K562 (cell line): Measurements from ENCODE around the gene EPHA1. TPM values are rescaled to one million over a fixed set of nuclear protein-coding genes. Genes with fewer than 3 reads are reported as not detected.

Source experiments
- BCL6 ChIP-seq: fragments of 250-450 bp; sonication (Bioruptor Pico); IDR thresholded peaks from 2 replicates; pipeline ENCODE4 v1.4.0; 2020
- ETV5 ChIP-seq: sonication (generic); formaldehyde crosslinking; IDR thresholded peaks from 2 replicates; pipeline ENCODE4 v1.4.0; 2020; ENCODE audit warnings: low read depth, mild to moderate bottlenecking, missing genetic modification reagents
- FOXA3 ChIP-seq, 2 experiments: fragments of 450-650 bp in 1 of 2; sonication (generic) in 1 of 2; formaldehyde crosslinking; IDR thresholded peaks in 1 of 2; conservative IDR thresholded peaks in 1 of 2; 2 replicates each; pipeline versions ENCODE4 v1.4.0 to v1.8.0; 2020 to 2022; ENCODE audit warnings: mild to moderate bottlenecking in 2 of 2, missing genetic modification reagents in 1 of 2
- GATAD2B ChIP-seq: fragments of 450-650 bp; IDR thresholded peaks from 2 replicates; pipeline ENCODE4 v1.6.1; 2017; ENCODE audit warnings: mild to moderate bottlenecking, borderline replicate concordance
- KLF10 ChIP-seq: fragments of 250-450 bp; sonication (Bioruptor Pico); IDR thresholded peaks from 2 replicates; pipeline ENCODE4 v1.6.1; 2021; ENCODE audit warnings: matching md5 sums
- MAX ChIP-seq: sonication (generic); formaldehyde crosslinking; IDR thresholded peaks from 2 replicates; pipeline ENCODE4 v1.9.0; 2022; ENCODE audit warnings: mild to moderate bottlenecking, missing genetic modification reagents
- MCM2 ChIP-seq: fragments of 450-650 bp; IDR thresholded peaks from 2 replicates; pipeline ENCODE4 v1.6.1; 2017; ENCODE audit warnings: low read depth, mild to moderate bottlenecking
- NCOR1 ChIP-seq: fragments of 450-650 bp; IDR thresholded peaks from 2 replicates; pipeline ENCODE4 v1.6.1; 2016; ENCODE audit warnings: mild to moderate bottlenecking, moderate library complexity
- NFATC3 ChIP-seq: fragments of 450-650 bp; IDR thresholded peaks from 2 replicates; pipeline ENCODE4 v1.6.1; 2017; ENCODE audit warnings: mild to moderate bottlenecking
- PHTF2 ChIP-seq: fragments of 250-450 bp; sonication (Bioruptor Pico); IDR thresholded peaks from 2 replicates; pipeline ENCODE4 v1.5.0; 2021; ENCODE audit warnings: mild to moderate bottlenecking
- PYGO2 ChIP-seq: fragments of 450-650 bp; IDR thresholded peaks from 2 replicates; pipeline ENCODE4 v1.6.1; 2016; ENCODE audit warnings: mild to moderate bottlenecking, missing genetic modification characterization, moderate library complexity, missing compliant biosample characterization
- SAP30 ChIP-seq: fragments of 200-600 bp; sonication (generic); IDR thresholded peaks from 2 replicates; pipeline ENCODE4 v1.6.1; 2012; ENCODE audit warnings: borderline replicate concordance, low read depth, mild to moderate bottlenecking, moderate library complexity, low read length, control low read depth, inconsistent platforms; ENCODE audit not compliant: insufficient read depth, poor library complexity, severe bottlenecking
- TCF15 ChIP-seq: fragments of 250-450 bp; sonication (Bioruptor Pico); IDR thresholded peaks from 2 replicates; pipeline ENCODE4 v1.8.0; 2022; ENCODE audit warnings: moderate library complexity, mild to moderate bottlenecking, inconsistent platforms
- XRCC5 ChIP-seq: fragments of 200-400 bp; formaldehyde crosslinking; IDR thresholded peaks from 2 replicates; pipeline ENCODE4 v1.6.1; 2017; ENCODE audit warnings: low read depth, mild to moderate bottlenecking, low read length
- ZC3H8 ChIP-seq: fragments of 450-650 bp; IDR thresholded peaks from 2 replicates; pipeline ENCODE4 v1.6.1; 2017
- ZNF134 ChIP-seq: fragments of 250-450 bp; sonication (Bioruptor Pico); conservative IDR thresholded peaks from 2 replicates; pipeline ENCODE4 v1.4.0; 2020
- ZNF316 ChIP-seq: fragments of 450-650 bp; IDR thresholded peaks from 2 replicates; pipeline ENCODE4 v1.6.1; 2016
- ZNF589 ChIP-seq: fragments of 200-800 bp; sonication (Bioruptor generic); IDR thresholded peaks from 2 replicates; pipeline ENCODE4 v1.6.1; 2016; ENCODE audit warnings: low read depth, missing genetic modification characterization, missing compliant biosample characterization
- polyA plus RNA-seq, 8 experiments: library from polyadenylated mRNA; depleted of rRNA in 4 of 8; stranded (reverse) in 5 of 8; unstranded in 3 of 8; fragments of >200 nt; fragmentation: Nextera tagmentation in 2 of 8; fragmentation: Illumina TruSeq in 1 of 8; extraction: Ambion mirVana in 2 of 8; extraction: Trizol in 1 of 8; gene quantifications; 2 replicates each; pipeline versions ENCODE4 v1.2.1 to v1.2.3, GENCODE V29; 2011 to 2014; ENCODE audit warnings: inconsistent platforms in 1 of 8, missing spikeins in 1 of 8
- total RNA-seq, 7 experiments: library from RNA; depleted of rRNA in 6 of 7; stranded (reverse); fragments of >200 nt in 6 of 7; fragmentation: Illumina TruSeq in 2 of 7; extraction: Trizol in 2 of 7; gene quantifications; 2 replicates each; pipeline versions ENCODE4 v1.2.1 to v1.2.3, GENCODE V29; 2011 to 2021; ENCODE audit warnings: low replicate concordance in 1 of 7
- TF ChIP-seq, protein P1 (sequence below), 3 experiments: fragments of 200-800 bp in 1 of 3; sonication (Bioruptor generic) in 1 of 3; sonication (generic) in 1 of 3; formaldehyde crosslinking in 1 of 3; IDR thresholded peaks; 2 replicates each; pipeline versions ENCODE4 v1.6.1 to v1.8.0; 2016 to 2022; ENCODE audit warnings: mild to moderate bottlenecking in 2 of 3, missing compliant biosample characterization in 2 of 3, missing genetic modification characterization in 2 of 3, missing genetic modification reagents in 1 of 3
- TF ChIP-seq, protein P2 (sequence below): fragments of 450-650 bp; formaldehyde crosslinking; IDR thresholded peaks from 2 replicates; pipeline ENCODE4 v1.4.0; 2022; ENCODE audit warnings: missing genetic modification characterization
- TF ChIP-seq, protein P3 (sequence below): IDR thresholded peaks from 2 replicates; pipeline ENCODE4 v1.6.1; 2012; ENCODE audit warnings: low read depth, low read length, improper control_type of control experiment, borderline replicate concordance
- TF ChIP-seq, protein P4 (sequence below): sonication (generic); formaldehyde crosslinking; IDR thresholded peaks from 2 replicates; pipeline ENCODE4 v1.8.1; 2023; ENCODE audit warnings: mild to moderate bottlenecking, missing genetic modification reagents

Gene EPHA1
- total and polyA plus RNA-seq, 9 of the 15 experiments (the other 6 are each of a cell fraction or from before 2014, with no cell fraction given): 0.22 to 0.57 (median 0.32) TPM; not detected in 6

GRCh38 chr7:143380646-143381426 is 27.8 kb downstream of the EPHA1 start, which contains the start of gene ZYX (continued):
- TF ChIP-seq XRCC5 (no peak), ZC3H8 (no peak), KLF10 (CRISPR knock-in tag) (0 out of 2 replicates have a peak, but pooled peaks have one; percentile 29), MAX (CRISPR knock-in tag) (peak; percentile 61), ETV5 (CRISPR knock-in tag) (peak; percentile 50; the same call in 1 of the 2 replicates), MCM2 (no peak), PYGO2 (tag) (no peak), FOXA3 (CRISPR knock-in tag; conservative IDR thresholded peaks at IDR 0.05 in 1 of 2, IDR thresholded peaks at IDR 0.05 in 1 of 2) (no peak), ZNF316 (peak; percentile 19; the same call in 1 of the 2 replicates), GATAD2B (peak; percentile 22; the same call in 1 of the 2 replicates), NFATC3 (no peak), ZNF134 (CRISPR knock-in tag) (no peak), BCL6 (no peak), SAP30 (peak; percentile 33), NCOR1 (peak; percentile 31; the same call in 1 of the 2 replicates), PHTF2 (CRISPR knock-in tag) (no peak), TCF15 (CRISPR knock-in tag) (no peak), ZNF589 (CRISPR knock-in tag) (peak; percentile 86)
- TF ChIP-seq, protein P1, sequence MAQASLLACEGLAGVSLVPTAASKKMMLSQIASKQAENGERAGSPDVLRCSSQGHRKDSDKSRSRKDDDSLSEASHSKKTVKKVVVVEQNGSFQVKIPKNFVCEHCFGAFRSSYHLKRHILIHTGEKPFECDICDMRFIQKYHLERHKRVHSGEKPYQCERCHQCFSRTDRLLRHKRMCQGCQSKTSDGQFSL (CRISPR knock-in tag; IDR thresholded peaks at IDR 0.05): peak; percentile 99
- TF ChIP-seq, protein P1 (tag; IDR thresholded peaks at IDR 0.05): peak in 1 of 2 experiments; percentile 97; a peak in 2 of 4 replicates
- TF ChIP-seq, protein P2, sequence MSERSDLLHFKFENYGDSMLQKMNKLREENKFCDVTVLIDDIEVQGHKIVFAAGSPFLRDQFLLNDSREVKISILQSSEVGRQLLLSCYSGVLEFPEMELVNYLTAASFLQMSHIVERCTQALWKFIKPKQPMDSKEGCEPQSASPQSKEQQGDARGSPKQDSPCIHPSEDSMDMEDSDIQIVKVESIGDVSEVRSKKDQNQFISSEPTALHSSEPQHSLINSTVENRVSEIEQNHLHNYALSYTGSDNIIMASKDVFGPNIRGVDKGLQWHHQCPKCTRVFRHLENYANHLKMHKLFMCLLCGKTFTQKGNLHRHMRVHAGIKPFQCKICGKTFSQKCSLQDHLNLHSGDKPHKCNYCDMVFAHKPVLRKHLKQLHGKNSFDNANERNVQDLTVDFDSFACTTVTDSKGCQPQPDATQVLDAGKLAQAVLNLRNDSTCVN (CRISPR knock-in tag): no peak
- TF ChIP-seq, protein P3, sequence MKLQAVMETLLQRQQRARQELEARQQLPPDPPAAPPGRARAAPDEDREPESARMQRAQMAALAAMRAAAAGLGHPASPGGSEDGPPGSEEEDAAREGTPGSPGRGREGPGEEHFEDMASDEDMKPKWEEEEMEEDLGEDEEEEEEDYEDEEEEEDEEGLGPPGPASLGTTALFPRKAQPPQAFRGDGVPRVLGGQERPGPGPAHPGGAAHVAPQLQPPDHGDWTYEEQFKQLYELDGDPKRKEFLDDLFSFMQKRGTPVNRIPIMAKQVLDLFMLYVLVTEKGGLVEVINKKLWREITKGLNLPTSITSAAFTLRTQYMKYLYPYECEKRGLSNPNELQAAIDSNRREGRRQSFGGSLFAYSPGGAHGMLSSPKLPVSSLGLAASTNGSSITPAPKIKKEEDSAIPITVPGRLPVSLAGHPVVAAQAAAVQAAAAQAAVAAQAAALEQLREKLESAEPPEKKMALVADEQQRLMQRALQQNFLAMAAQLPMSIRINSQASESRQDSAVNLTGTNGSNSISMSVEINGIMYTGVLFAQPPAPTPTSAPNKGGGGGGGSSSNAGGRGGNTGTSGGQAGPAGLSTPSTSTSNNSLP: no peak
- TF ChIP-seq, protein P4, sequence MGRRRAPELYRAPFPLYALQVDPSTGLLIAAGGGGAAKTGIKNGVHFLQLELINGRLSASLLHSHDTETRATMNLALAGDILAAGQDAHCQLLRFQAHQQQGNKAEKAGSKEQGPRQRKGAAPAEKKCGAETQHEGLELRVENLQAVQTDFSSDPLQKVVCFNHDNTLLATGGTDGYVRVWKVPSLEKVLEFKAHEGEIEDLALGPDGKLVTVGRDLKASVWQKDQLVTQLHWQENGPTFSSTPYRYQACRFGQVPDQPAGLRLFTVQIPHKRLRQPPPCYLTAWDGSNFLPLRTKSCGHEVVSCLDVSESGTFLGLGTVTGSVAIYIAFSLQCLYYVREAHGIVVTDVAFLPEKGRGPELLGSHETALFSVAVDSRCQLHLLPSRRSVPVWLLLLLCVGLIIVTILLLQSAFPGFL: 0 out of 2 replicates have a peak, but pooled peaks have one; percentile 73
